ENCODE measurements around the gene CD79B. TPM values are rescaled to one million over a fixed set of nuclear protein-coding genes. Genes with fewer than 3 reads are reported as not detected.

CD79B gene
- total and polyA plus RNA-seq, 2 of the 13 experiments (the other 11 are each of a cell fraction or from before 2014, with no cell fraction given): not detected

GRCh38 chr17:63939401-63939800 is 7.3 kb upstream of the CD79B start:
- Histone ChIP-seq H2AFZ (ENCODE audit: low read length) (no peak overlapping the region), H3K27ac (ENCODE audit: extremely low read length, insufficient read depth, low read length) (no peak overlapping the region), H3K4me1 (ENCODE audit: insufficient read depth, low read length) (no peaks in the 10 kb centered on the region), H3K4me2 (ENCODE audit: low read depth, low read length) (no peak overlapping the region), H3K27me3 (ENCODE audit: control insufficient read depth in 1 of 2, insufficient read depth in 2 of 2, low read length in 2 of 2) (peaks cover under 1 to 45% of the 10 kb centered on the region in 2 experiments; a peak in 3 of 5 replicates), H4K20me1 (ENCODE audit: insufficient read depth, low read length) (no peaks in the 10 kb centered on the region), H3K36me3 (replicated peaks in 1 of 2; ENCODE audit: control insufficient read depth in 1 of 2, insufficient read depth in 2 of 2, low read length in 2 of 2) (no peaks in the 10 kb centered on the region), H3K9me3 (ENCODE audit: low read length) (no peaks in the 10 kb centered on the region), H3K79me2 (ENCODE audit: insufficient read depth, low read length) (no peaks in the 10 kb centered on the region), H3K9ac (ENCODE audit: insufficient read depth, low read depth, low read length) (no peak overlapping the region), H3K4me3 (replicated peaks in 1 of 3; ENCODE audit: insufficient read depth in 1 of 3, low read depth in 2 of 3, low read length in 3 of 3) (no peak overlapping the region)
- intact Hi-C loops (cut with micrococcal nuclease; ENCODE audit: unreplicated experiment) (no loop called here), in situ Hi-C loops (cut with HindIII; ENCODE audit: extremely low pct_ligation_motif_present, low pct_unique_long_range_greater_than_20kb) (no loop called here)
- no TSS peak for BruUV-seq (replicated peaks)
- ChIA-PET POLR2A (no interaction called here), CTCF (ENCODE audit: low intra/inter-chr PET ratio, low total read pairs) (no interaction called here)
- no peak; the same call in 2 of the 3 replicates for ATAC-seq
- 44% methylated on average over 9 of the region's 9 CpGs for WGBS (ENCODE audit: low lambda C conversion rate)
- no peak for DNase-seq (ENCODE audit: low spot score)
- no peak for FAIRE-seq
- TF ChIP-seq PREB (CRISPR knock-in tag; IDR thresholded peaks at IDR 0.05): no peak
- TF ChIP-seq ZBTB42 (CRISPR knock-in tag; IDR thresholded peaks at IDR 0.05): no peak
- no peak for TF ChIP-seq ZFP82 (CRISPR knock-in tag; IDR thresholded peaks at IDR 0.05; ENCODE audit: borderline replicate concordance)
- TF ChIP-seq CREM (IDR thresholded peaks at IDR 0.05): no peak
- no peak for TF ChIP-seq CREM (CRISPR knock-in tag; IDR thresholded peaks at IDR 0.05)
- no peak for TF ChIP-seq HOXA7 (CRISPR knock-in tag; IDR thresholded peaks at IDR 0.05)
- TF ChIP-seq ZNF160 (CRISPR knock-in tag; IDR thresholded peaks at IDR 0.05): no peak
- no peak for TF ChIP-seq RXRB (CRISPR knock-in tag; IDR thresholded peaks at IDR 0.05; ENCODE audit: borderline replicate concordance)
- TF ChIP-seq TARDBP (CRISPR knock-in tag; IDR thresholded peaks at IDR 0.05): no peak
- TF ChIP-seq PLRG1 (conservative IDR thresholded peaks at IDR 0.05): no peak
- TF ChIP-seq DNMT1 (CRISPR knock-in tag; IDR thresholded peaks at IDR 0.05): no peak
- TF ChIP-seq ZNF569 (CRISPR knock-in tag; IDR thresholded peaks at IDR 0.05; ENCODE audit: borderline replicate concordance): no peak
- TF ChIP-seq SAP130 (CRISPR knock-in tag; IDR thresholded peaks at IDR 0.05; ENCODE audit: low read depth): no peak
- TF ChIP-seq ZNF572 (CRISPR knock-in tag; IDR thresholded peaks at IDR 0.05): no peak
- no peak for TF ChIP-seq MXI1 (IDR thresholded peaks at IDR 0.05; ENCODE audit: borderline replicate concordance, low read depth, low read length)
- no peak for TF ChIP-seq ZNF12 (CRISPR knock-in tag; IDR thresholded peaks at IDR 0.05)
- no peak for TF ChIP-seq ZNF225 (CRISPR knock-in tag; IDR thresholded peaks at IDR 0.05)
- no peak for TF ChIP-seq ZBTB40 (IDR thresholded peaks at IDR 0.05)
- no peak for TF ChIP-seq ZBTB40 (CRISPR knock-in tag; IDR thresholded peaks at IDR 0.05)
